OCI-M1 (cell line): ENCODE data around the gene U2AF1L4.

ENCODE experiments used
- DNase-seq: peaks from one replicate; lab custom pipeline; 2025; lab: John Stamatoyannopoulos, UW

The U2AF1L4 gene

DNA sequence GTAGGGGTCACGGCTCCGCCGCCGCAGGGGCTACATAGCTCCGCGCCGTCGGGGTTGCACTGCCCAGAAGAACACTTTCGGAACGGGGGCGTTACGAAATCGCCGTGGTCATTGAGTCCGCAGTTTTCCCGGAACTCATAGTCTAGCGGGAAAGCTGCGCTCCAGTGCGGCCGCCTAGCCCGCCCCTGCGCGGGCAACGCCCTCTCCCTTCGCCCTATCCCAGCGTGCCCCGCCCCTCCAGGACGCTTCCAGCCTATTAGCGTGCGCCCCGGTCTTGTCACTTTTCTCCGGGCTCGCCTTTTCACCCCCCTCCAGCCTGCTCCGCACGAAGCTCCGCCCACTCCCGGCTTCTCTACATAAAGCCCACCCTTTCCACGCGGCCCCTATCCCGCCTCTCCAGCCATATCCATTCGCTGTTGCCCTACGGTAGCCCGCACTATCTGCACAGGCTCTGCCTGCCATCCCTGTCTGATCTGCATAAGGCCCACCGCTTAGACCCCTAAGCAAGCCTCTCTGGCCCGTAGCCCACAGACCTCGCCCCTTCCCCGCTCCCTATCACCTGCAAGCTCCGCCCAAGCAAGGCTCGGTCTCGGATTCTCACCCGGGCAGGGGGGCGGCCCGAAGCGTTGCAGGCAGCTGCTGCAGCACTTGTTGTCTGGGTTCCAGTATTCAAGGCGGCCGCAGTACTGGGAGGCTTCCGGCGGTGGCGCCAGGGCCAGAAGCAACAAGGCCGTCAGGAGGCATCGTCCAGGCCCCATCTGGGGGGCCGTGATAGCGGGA is 4.6 kb downstream of the U2AF1L4 start:
- DNase-seq, result peak; percentile 100

DNA sequence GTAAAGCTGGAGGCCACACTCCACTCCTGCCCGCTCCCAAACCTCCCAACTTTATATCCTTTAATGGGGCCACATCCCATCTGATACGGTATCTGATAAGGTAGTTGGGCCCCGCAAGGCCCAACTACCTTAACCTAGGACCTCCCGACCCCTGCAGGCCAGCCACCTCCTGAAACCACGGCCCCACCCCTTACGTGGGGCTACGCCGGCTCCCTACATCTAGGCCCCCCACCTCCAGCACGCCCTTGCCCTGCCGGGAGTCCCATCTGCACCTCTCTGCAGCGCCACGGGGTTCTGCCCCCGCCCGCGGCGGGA is 5.2 kb downstream of the U2AF1L4 start:
- no peak for DNase-seq

DNA sequence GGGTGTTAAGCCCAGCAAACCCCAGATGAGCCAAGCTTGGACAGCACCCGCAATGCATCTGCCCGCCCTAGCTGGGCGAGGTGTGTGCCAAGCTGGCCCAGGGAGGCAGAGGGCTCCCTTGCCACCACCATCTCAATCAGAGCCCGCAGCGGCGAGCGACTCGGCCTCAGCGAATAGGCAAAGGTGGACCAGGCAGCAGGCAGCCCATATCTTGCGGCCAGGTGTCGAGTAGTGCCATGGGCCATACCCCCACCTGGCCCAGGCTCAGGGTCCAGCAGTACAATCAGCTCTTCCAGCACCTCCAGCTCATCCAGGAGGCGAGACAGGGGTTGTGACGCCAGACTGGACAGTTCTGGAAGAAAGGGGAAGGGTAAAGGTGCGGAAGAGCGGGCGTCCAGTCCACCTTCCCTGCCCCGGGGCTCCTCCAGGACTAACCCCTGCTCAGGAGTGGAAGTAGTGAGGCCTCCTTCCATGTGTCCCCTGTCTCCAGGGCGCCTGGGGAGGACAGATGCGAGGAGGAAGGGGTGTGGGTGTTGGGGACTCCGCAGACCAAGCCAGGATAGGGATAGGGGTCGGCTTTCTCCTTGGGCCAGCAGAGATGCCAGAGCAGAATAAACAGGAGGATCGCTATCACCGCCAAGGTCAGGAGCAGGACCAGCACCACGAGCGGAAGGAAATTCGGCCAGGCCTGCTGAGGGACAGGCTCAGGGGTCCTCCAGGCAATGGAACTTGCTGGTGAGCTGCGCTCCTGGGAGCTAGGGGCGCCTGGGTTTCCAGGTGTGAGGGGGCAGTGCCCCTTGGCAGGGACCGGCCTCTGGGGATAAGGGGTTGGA is 5.7 kb downstream of the U2AF1L4 start:
- no peak for DNase-seq

DNA sequence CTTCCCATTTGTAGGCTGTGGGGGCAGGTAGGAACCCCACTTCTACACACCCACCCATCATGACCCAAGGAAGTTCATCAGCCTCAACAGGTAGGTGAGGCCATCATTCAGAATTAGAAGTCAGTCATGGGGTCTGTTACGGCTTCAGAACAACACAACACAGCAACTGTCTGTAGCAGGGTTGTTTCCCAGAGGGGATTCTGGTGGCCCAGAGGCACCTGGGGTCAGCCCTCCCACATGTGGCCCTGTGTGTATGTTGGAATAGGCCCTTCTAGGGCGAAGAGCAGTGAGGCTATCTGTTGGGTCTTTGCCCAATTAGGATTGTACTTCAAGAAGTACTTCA is 6.4 kb downstream of the U2AF1L4 start:
- peak; percentile 33 for DNase-seq

DNA sequence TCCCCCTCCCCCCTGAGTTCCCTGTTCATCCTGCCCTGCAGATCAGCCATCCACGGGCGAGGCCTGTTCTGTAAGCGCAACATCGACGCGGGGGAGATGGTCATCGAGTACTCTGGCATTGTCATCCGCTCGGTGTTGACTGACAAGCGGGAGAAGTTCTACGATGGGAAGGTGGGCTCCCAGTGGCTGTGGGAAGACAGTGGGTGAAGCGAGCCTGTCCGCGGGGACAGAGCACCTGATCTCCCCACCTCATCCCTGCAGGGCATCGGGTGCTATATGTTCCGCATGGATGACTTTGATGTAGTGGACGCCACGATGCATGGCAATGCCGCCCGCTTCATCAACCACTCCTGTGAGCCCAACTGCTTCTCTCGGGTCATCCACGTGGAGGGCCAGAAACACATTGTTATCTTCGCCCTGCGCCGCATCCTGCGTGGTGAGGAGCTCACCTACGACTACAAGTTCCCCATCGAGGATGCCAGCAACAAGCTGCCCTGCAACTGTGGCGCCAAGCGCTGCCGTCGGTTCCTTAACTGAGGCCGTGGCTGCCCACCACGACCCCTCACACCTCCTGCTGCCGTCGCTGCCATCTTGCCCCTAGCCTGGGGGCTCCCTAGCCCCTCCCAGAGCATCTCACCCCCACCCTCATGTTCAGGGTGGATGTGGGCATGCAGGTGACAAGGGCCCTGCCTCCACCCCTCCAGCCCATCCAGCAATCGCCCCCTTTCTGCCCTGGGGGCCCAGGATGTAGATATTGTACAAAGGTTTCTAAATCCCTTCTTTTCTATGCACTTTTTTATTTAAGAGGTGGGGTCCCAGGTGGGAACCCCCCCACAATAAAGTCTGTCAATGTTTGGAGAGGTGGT is 7.0 kb downstream of the U2AF1L4 start:
- no peak for DNase-seq

DNA sequence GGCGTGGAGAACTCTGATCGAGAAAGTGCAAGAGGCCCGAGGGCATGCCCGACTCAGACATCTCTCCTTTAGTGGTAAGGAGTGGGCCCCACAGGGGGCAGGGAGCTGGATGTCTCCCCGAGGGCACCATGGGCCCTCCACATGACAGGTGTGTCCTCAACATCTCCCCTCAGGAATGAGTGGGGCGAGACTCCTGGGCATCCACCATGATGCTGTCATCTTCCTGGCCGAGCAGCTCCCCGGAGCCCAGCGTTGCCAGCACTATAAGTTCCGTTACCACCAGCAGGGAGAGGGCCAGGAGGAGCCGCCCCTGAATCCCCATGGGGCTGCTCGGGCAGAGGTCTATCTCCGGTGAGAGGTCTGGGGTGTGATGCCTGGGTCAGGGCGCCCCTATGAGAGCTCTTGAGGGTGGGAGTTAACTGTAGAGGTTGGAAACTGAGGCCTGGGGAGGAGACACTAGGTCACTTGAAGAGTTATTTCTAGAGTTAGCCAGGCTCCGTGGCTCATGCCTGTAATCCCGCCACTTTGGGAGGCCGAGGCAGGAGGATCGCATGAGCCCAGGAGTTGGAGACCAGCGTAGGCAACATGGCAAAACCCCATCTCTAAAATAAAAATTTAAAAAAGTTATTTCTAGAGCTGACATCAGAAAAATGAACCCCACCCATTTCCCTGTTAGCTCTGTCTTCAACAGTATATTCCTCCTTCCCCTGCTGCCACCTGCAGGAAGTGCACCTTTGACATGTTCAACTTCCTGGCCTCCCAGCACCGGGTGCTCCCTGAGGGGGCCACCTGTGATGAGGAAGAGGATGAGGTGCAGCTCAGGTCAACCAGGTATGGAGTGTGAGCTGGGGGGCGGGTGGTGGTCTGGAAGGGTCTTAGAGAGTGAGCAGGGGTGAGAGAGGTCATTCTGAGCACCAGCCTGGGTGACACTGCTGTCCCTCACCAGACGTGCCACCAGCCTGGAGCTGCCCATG is 8.0 kb downstream of the U2AF1L4 start:
- DNase-seq, result peak; percentile 28

DNA sequence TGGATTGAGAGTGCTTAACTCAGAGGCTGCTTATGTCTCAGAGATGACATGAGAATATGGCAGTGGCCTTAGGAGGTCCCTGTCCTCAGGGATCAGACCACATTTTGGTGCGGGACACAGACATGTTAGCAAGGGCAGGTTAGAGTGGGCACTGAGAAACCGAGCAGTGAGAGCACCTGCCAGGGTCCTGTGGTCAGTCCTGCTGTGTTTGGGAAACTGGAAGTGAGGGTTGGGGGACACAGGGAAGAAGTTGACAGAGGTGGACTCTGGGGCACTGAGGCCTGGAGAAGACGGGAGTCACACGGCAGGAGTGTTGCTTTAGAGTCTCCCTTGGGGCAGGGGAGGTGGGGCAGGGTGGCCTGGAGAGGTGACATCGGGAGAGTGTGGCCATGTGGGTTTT is 10.3 kb downstream of the U2AF1L4 start:
- no peak for DNase-seq

DNA sequence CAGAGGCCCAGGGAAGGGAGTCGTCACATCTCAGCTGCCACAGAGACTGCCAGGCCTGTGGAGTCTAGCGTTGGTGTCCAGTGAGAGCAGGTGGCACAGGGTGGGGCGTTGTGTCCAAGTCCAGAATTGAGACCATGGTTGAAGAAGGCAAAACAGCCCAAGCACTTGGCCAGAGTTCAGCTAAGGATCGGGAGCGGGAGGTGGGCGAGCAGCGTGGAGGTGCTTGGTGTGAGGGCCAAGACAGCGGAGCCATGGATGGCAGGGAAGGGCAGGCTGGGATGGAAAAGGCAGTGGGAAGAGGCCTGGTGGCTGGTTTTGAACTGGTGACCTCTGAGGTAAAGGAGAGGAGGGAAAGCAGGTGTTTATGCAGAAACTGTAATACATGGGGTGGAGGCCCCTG is 10.9 kb downstream of the U2AF1L4 start:
- DNase-seq, result no peak

DNA sequence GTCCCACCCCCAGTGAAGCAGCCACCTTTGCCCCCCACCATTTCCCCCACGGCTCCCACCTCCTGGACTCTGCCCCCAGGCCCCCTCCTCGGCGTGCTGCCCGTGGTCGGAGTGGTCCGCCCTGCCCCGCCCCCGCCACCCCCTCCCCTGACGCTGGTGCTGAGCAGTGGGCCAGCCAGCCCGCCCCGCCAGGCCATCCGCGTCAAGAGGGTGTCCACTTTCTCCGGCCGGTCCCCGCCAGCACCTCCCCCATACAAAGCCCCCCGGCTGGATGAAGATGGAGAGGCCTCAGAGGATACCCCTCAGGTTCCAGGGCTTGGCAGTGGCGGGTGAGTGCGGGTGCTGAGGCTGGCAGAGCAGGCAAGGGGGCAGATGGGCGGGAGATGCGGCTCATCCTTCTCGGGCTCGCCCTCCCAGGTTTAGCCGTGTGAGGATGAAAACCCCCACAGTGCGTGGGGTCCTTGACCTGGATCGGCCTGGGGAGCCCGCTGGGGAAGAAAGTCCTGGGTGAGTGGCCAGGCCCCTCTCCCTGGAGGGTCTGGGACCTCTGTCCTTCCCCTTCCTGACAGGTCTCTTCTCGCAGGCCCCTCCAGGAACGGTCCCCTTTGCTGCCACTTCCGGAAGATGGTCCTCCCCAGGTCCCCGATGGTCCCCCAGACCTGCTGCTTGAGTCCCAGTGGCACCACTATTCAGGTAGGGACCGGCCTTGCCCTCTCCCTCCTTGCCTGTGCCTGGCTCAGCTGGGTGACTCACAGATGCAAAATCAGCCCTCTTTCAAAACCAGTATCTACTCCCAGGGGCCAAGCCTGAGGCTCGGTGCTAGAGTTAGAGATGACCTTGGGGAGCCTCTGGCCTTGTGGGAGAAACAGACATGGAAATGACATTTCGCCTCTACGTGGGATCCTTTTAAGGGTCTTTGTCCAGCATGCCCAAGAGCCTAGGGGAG is 11.8 kb downstream of the U2AF1L4 start:
- DNase-seq, result no peak

DNA sequence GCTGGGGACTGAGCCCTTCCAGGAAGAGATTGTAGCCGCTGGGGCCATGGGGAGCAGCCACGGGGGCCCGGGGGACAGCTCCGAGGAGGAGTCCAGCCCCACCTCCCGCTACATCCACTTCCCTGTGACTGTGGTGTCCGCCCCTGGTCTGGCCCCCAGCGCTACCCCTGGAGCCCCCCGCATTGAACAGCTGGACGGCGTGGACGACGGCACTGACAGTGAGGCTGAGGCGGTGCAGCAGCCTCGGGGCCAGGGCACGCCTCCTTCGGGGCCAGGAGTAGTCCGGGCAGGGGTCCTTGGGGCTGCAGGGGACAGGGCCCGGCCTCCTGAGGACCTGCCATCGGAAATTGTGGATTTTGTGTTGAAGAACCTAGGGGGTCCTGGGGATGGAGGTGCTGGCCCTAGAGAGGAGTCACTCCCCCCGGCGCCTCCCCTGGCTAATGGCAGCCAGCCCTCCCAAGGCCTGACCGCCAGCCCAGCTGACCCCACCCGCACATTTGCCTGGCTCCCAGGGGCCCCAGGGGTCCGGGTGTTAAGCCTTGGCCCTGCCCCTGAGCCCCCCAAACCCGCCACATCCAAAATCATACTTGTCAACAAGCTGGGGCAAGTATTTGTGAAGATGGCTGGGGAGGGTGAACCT is 12.6 kb downstream of the U2AF1L4 start:
- DNase-seq, result no peak

DNA sequence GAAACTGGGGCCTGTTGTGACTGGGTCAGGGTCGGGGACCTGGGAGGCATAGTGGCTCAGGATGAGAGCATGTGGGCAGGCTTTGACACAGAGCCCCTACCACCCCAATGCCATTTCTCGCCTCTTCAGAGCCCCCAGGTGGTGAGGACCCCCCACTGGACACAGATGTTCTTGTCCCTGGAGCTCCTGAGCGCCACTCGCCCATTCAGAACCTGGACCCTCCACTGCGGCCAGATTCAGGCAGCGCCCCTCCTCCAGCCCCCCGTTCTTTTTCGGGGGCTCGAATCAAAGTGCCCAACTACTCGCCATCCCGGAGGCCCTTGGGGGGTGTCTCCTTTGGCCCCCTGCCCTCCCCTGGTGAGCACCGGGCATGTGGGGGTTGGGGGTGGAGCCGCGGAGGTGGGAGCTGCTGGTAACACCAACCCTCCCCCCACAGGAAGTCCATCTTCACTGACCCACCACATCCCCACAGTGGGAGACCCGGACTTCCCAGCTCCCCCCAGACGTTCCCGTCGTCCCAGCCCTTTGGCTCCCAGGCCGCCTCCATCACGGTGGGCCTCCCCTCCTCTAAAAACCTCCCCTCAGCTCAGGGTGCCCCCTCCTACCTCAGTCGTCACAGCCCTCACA is 13.3 kb downstream of the U2AF1L4 start:
- DNase-seq, result no peak

DNA sequence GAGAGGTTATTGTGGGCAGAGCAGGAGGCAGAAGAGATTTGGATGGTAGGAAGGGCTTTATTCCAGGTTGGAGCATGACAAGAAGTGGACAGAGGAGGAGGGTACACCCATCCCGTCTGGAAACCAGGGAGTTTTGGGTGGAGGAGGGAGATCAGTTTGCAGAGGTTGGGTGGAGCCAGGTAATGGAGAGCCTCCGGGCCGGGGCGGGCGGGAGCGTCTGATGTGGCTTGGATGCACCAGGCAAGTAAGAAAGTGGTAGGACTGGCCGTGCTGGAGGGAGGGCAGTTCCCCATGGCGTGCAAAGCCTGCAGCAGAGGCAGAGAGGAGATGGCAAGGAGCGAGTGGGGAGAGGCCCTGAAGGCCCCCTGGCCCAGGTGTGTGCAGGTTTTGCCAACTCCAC is 13.9 kb downstream of the U2AF1L4 start:
- no peak for DNase-seq

DNA sequence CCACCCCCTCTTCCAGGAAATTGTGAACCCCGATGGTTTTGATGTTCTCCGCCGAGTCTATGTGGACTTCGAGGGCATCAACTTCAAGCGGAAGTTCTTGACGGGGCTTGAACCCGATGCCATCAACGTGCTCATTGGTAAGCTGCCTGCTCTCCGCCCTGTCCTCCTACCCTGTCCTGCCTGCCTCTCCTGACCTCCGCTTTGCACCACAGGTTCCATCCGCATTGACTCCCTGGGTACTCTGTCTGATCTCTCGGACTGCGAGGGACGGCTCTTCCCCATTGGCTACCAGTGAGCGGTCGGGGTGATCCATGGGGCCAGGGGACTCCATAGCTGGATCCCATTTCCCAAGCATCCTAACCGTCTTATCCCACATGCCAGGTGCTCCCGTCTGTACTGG is 14.9 kb downstream of the U2AF1L4 start:
- DNase-seq, result no peak

DNA sequence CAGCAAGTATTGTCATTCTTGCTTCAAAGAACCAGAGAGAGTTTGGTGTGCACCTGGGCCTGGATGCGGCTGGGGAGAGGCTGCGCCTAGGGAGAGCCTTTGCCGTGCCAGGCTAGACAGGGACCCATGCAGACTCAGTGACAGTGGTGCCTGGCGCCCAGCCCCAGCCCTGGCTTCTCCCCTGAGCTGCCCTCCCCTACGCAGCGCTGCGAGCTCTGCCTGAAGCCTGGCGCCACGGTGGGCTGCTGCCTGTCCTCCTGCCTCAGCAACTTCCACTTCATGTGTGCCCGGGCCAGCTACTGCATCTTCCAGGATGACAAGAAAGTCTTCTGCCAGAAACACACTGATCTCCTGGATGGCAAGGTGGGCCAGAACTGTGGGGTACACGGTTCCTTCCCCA is 15.5 kb downstream of the U2AF1L4 start:
- DNase-seq, result no peak

DNA sequence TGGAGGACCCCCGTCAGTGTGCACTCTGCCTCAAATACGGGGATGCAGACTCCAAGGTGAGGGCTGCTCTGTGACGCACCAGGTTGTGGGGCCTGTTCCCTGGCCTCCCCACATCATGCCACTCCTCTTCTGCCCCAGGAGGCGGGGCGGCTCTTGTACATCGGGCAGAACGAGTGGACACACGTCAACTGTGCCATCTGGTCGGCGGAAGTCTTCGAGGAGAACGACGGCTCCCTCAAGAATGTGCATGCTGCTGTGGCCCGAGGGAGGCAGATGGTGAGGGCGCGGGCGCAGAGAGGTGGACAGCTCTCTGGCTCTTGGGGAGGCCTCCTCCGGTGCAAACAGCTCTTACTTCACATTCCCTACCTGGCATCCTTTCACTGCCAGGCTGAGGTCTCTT is 16.2 kb downstream of the U2AF1L4 start:
- DNase-seq, result no peak

DNA sequence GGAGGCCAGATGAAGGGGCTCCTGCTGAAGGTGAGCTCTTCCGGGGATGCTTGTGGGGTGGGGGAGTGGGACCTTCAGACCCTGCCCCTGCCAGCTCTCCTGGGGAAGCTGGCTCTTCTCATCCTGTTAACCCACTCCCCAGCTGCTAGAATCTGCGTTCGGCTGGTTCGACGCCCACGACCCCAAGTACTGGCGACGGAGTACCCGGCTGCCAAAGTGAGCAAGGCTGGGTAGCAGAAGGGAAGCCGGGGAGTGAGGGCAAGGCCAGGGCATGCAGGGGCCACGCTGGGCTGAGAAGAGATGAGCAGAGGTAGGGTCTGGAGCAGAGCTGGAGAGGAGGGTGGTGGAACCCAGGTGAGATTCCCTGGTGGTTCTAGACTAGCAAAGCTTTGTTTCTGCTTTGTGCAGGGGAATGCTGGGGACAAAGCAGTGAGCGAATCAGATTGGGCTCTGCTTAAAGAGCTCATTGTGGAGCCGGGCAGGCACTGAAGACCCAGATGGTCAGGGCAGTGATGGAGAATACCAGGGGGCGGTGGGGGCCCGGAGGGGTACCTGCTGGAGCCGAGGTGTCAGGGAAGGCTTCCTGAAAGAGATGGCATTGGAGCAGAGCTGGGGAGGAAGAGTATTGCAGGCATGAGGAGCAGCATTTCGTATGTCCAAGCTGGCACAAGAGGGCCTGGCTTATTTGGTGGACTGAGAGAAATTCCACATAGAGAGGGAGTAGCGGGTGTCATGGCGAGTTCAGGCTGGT is 17.1 kb downstream of the U2AF1L4 start:
- no peak for DNase-seq

DNA sequence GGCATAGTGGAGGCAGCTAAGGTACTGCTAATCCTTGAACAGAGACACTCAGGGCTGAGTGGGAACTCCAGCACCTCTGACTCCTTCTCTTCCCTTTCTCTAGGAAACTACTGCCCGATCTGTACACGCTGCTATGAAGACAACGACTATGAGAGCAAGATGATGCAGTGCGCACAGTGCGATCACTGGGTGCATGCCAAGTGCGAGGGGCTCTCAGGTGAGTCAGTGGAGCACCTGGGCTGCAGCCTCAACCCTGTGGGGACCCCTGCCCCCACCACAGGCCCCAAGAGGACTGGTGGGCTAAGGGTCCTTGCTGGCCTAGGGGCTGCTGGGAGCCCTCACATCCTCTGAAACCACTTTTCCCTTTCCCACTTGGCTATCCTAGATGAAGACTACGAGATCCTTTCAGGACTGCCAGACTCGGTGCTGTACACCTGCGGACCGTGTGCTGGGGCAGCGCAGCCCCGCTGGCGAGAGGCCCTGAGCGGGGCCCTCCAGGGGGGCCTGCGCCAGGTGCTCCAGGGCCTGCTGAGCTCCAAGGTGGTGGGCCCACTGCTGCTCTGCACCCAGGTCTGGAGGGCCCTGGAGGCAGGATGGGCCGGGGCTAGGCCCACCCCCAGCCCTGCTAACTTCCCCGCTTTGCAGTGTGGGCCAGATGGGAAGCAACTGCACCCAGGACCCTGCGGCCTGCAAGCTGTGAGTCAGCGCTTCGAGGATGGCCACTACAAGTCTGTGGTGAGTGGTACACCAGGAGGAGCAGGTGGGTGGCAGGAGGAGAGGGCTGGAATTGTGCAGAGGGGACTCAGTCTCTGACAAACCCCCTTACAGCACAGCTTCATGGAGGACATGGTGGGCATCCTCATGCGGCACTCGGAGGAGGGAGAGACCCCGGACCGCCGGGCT is 17.9 kb downstream of the U2AF1L4 start:
- no peak for DNase-seq
